Endothelial cell of hepatic sinusoid (primary cell): ENCODE measurements around the gene TMEM150B.
"Not testable (repeated sequence)": the region's sequence is repeated elsewhere in the genome, so short reads cannot be mapped to it uniquely, and the experiment has no call there.

Experiments
- in situ Hi-C: cut with HindIII; loops from 2 replicates; pipeline ENCODE4 v1.10.0; 2017; ENCODE audit warnings: low sequenced_read_pairs

The TMEM150B gene

GRCh38 chr19:55340784-55341147 is 15.6 kb upstream of the TMEM150B start:
- in situ Hi-C loops: no loop called here

GRCh38 chr19:55339889-55340783 is 15.0 kb upstream of the TMEM150B start:
- in situ Hi-C loops: no loop called here

GRCh38 chr19:55339105-55339888 is 14.2 kb upstream of the TMEM150B start, which contains the start of gene KMT5C:
Gene KMT5C (plus strand): TSS chr19:55339876. CDS start chr19:55341937, 2,061 bp downstream.
- in situ Hi-C loops: no loop called here

GRCh38 chr19:55336101-55336500 is 11.0 kb upstream of the TMEM150B start:
- in situ Hi-C loops: no loop called here

GRCh38 chr19:55333870-55334269 is 8.7 kb upstream of the TMEM150B start:
- in situ Hi-C loops: no loop called here

GRCh38 chr19:55329791-55330190 is 4.7 kb upstream of the TMEM150B start:
- in situ Hi-C loops: not testable (repeated sequence)

GRCh38 chr19:55328774-55329318 is 3.7 kb upstream of the TMEM150B start:
- in situ Hi-C loops: not testable (repeated sequence)

- in situ Hi-C loops: no loop called here
Observed at GRCh38 chr19:55324662-55325061, 479 bp downstream of the TMEM150B start.

- in situ Hi-C loops: no loop called here
Observed at GRCh38 chr19:55322204-55322885, 2.8 kb downstream of the TMEM150B start.

- in situ Hi-C loops: no loop called here
Observed at GRCh38 chr19:55321466-55322137, 3.5 kb downstream of the TMEM150B start.

GRCh38 chr19:55320844-55321419 is 4.2 kb downstream of the TMEM150B start:
- in situ Hi-C loops: no loop called here

GRCh38 chr19:55319785-55320184 is 5.4 kb downstream of the TMEM150B start:
- in situ Hi-C loops: no loop called here

GRCh38 chr19:55316646-55317045 is 8.5 kb downstream of the TMEM150B start:
- in situ Hi-C loops: no loop called here

GRCh38 chr19:55315956-55316525 is 9.1 kb downstream of the TMEM150B start:
- in situ Hi-C loops: no loop called here

GRCh38 chr19:55314396-55314795 is 10.7 kb downstream of the TMEM150B start:
- in situ Hi-C loops: no loop called here

- in situ Hi-C loops: no loop called here
Observed at GRCh38 chr19:55312621-55313512, 12.3 kb downstream of the TMEM150B start.

GRCh38 chr19:55311797-55312196 is 13.3 kb downstream of the TMEM150B start:
- in situ Hi-C loops: no loop called here

GRCh38 chr19:55311397-55311796 is 13.7 kb downstream of the TMEM150B start:
- in situ Hi-C loops: no loop called here

GRCh38 chr19:55310498-55310897 is 14.6 kb downstream of the TMEM150B start:
- in situ Hi-C loops: no loop called here
